H1 (cell line): ENCODE measurements around the gene PPP1R12C. TPM values are rescaled to one million over a fixed set of nuclear protein-coding genes. Genes with fewer than 3 reads are reported as not detected.

Source experiments
- CTCF ChIA-PET: fragments of 300-600 bp; sonication (Branson Sonifier 250); formaldehyde crosslinking; loops from one replicate; lab custom pipeline; 2021; ENCODE audit not compliant: partially characterized antibody; lab: Charles Lee
- POLR2A ChIA-PET: fragments of 300-600 bp; sonication (Branson Sonifier 250); formaldehyde crosslinking; loops from one replicate; lab custom pipeline; 2021; ENCODE audit warnings: inconsistent platforms; ENCODE audit not compliant: partially characterized antibody; lab: Charles Lee
- DNase-seq, 2 experiments: peaks; one replicate each; pipeline versions ENCODE4 v3.0.0 to v3.0.0-alpha.2; 2010 to 2022; ENCODE audit warnings: low spot score in 2 of 2, low read depth in 1 of 2, mixed read lengths in 1 of 2
- FAIRE-seq: peaks from 2 replicates; lab custom pipeline; 2011; peaks lifted over from hg19 to GRCh38; lab: Jason Lieb, UNC
- H2AFZ ChIP-seq: 2 replicates; pipeline ENCODE4 v1.8.1; 2012; ENCODE audit warnings: low read length, inconsistent platforms
- H2AK5ac ChIP-seq: 2 replicates; pipeline ENCODE4 v1.6.1; 2013; ENCODE audit warnings: low read depth, low read length
- H2BK120ac ChIP-seq: replicated peaks from 2 replicates; pipeline ENCODE3; 2013; ENCODE audit warnings: low read depth, low read length, inconsistent platforms
- H2BK12ac ChIP-seq: 2 replicates; pipeline ENCODE4 v1.6.1; 2013; ENCODE audit warnings: low read depth, low read length
- H2BK15ac ChIP-seq: 2 replicates; pipeline ENCODE4 v1.6.1; 2013; ENCODE audit warnings: low read length
- H2BK20ac ChIP-seq: 2 replicates; pipeline ENCODE4 v1.6.1; 2013; ENCODE audit warnings: low read length
- H2BK5ac ChIP-seq: 2 replicates; pipeline ENCODE4 v1.6.1; 2013; ENCODE audit warnings: low read depth, low read length
- H3K14ac ChIP-seq: 2 replicates; pipeline ENCODE4 v1.6.1; 2013; ENCODE audit warnings: inconsistent platforms; ENCODE audit not compliant: insufficient read length
- H3K18ac ChIP-seq: 2 replicates; pipeline ENCODE4 v1.6.1; 2013; ENCODE audit warnings: low read length; ENCODE audit errors: extremely low read depth
- H3K23ac ChIP-seq: 2 replicates; pipeline ENCODE4 v1.6.1; 2013; ENCODE audit warnings: inconsistent platforms; ENCODE audit not compliant: insufficient read length
- H3K23me2 ChIP-seq: 2 replicates; pipeline ENCODE4 v1.6.1; 2013; ENCODE audit warnings: low read depth, low read length
- H3K27ac ChIP-seq: 2 replicates; pipeline ENCODE4 v1.6.1; 2011; ENCODE audit warnings: low read depth, low read length, inconsistent platforms
- H3K27me3 ChIP-seq, 4 experiments: replicated peaks in 1 of 4; 1 replicate in 1 of 4; 2 replicates in 3 of 4; pipeline versions ENCODE4 v1.6.1 to v1.8.1; 2011 to 2013; ENCODE audit warnings: low read length in 3 of 4, mild to moderate bottlenecking in 3 of 4, inconsistent platforms in 2 of 4, mixed read lengths in 2 of 4, moderate library complexity in 1 of 4; ENCODE audit not compliant: control insufficient read depth in 3 of 4, insufficient read depth in 3 of 4; ENCODE audit errors: extremely low read depth in 1 of 4
- H3K36me3 ChIP-seq, 4 experiments: 2 replicates each; pipeline versions ENCODE4 v1.6.1 to v1.8.1; 2011 to 2013; ENCODE audit warnings: mild to moderate bottlenecking in 4 of 4, low read length in 3 of 4, moderate library complexity in 2 of 4, control low read depth in 1 of 4, inconsistent platforms in 1 of 4; ENCODE audit not compliant: insufficient read depth in 4 of 4, control insufficient read depth in 2 of 4
- H3K4ac ChIP-seq: replicated peaks from 2 replicates; pipeline ENCODE3; 2013; ENCODE audit warnings: low read length, low read depth, mixed read lengths, inconsistent platforms; ENCODE audit not compliant: insufficient read length
- H3K4me1 ChIP-seq, 4 experiments: replicated peaks in 1 of 4; 1 replicate in 1 of 4; 2 replicates in 3 of 4; pipeline versions ENCODE4 v1.6.1 to v1.8.1; 2011 to 2013; ENCODE audit warnings: low read length in 3 of 4, inconsistent platforms in 2 of 4, mixed read lengths in 1 of 4; ENCODE audit not compliant: insufficient read depth in 4 of 4, control insufficient read depth in 3 of 4
- H3K4me2 ChIP-seq, 2 experiments: 2 replicates each; pipeline versions ENCODE4 v1.6.1 to v1.8.1; 2011 to 2013; ENCODE audit warnings: low read depth in 2 of 2, low read length in 2 of 2, control low read depth in 1 of 2, inconsistent platforms in 1 of 2, mild to moderate bottlenecking in 1 of 2; ENCODE audit not compliant: insufficient read depth in 1 of 2
- H3K4me3 ChIP-seq, 4 experiments: fragments of 200-600, 300-600 bp in 1 of 4; sonication (generic), shearing (Covaris generic), sonication (Bioruptor Twin) in 1 of 4; 2 replicates each; pipeline versions ENCODE4 v1.5.1 to v1.8.1; 2011 to 2016; ENCODE audit warnings: low read length in 4 of 4, low read depth in 3 of 4, control low read depth in 2 of 4, inconsistent platforms in 2 of 4, mild to moderate bottlenecking in 2 of 4, mixed read lengths in 1 of 4, moderate library complexity in 1 of 4; ENCODE audit not compliant: insufficient read depth in 2 of 4; ENCODE audit errors: extremely low read depth in 1 of 4
- H3K56ac ChIP-seq: replicated peaks from 2 replicates; pipeline ENCODE3; 2013; ENCODE audit warnings: low read depth, mild to moderate bottlenecking, mixed read lengths, low read length, inconsistent platforms; ENCODE audit not compliant: insufficient read length
- H3K79me1 ChIP-seq: 2 replicates; pipeline ENCODE4 v1.6.1; 2013; ENCODE audit warnings: low read depth, low read length, control low read depth
- H3K79me2 ChIP-seq, 2 experiments: 2 replicates each; pipeline versions ENCODE4 v1.6.1 to v1.8.1; 2012 to 2013; ENCODE audit warnings: low read length in 2 of 2, mild to moderate bottlenecking in 2 of 2, inconsistent platforms in 1 of 2; ENCODE audit not compliant: insufficient read depth in 2 of 2, control insufficient read depth in 1 of 2
- H3K9ac ChIP-seq, 4 experiments: replicated peaks in 1 of 4; 1 replicate in 1 of 4; 2 replicates in 3 of 4; pipeline versions ENCODE4 v1.6.1 to v1.8.1; 2011 to 2013; ENCODE audit warnings: low read depth in 3 of 4, low read length in 3 of 4, control low read depth in 2 of 4, mild to moderate bottlenecking in 2 of 4, moderate library complexity in 2 of 4, inconsistent platforms in 1 of 4; ENCODE audit errors: extremely low read depth in 1 of 4
- H3K9me3 ChIP-seq, 2 experiments: 2 replicates each; pipeline versions ENCODE4 v1.6.1 to v1.8.1; 2012 to 2013; ENCODE audit warnings: mild to moderate bottlenecking in 2 of 2, moderate library complexity in 2 of 2, control low read depth in 1 of 2, inconsistent platforms in 1 of 2, low read depth in 1 of 2, low read length in 1 of 2, mixed read lengths in 1 of 2; ENCODE audit not compliant: insufficient read depth in 2 of 2
- H4K20me1 ChIP-seq, 2 experiments: replicated peaks in 1 of 2; 2 replicates each; pipeline versions ENCODE3 to v1.8.1; 2011 to 2013; ENCODE audit warnings: inconsistent platforms in 2 of 2, low read length in 2 of 2, mild to moderate bottlenecking in 1 of 2; ENCODE audit not compliant: insufficient read depth in 2 of 2, control insufficient read depth in 1 of 2
- H4K5ac ChIP-seq: 2 replicates; pipeline ENCODE4 v1.6.1; 2013; ENCODE audit warnings: low read length, low read depth, mixed read lengths, inconsistent platforms; ENCODE audit not compliant: insufficient read length
- H4K8ac ChIP-seq: 2 replicates; pipeline ENCODE4 v1.8.0; 2013; ENCODE audit warnings: mild to moderate bottlenecking, moderate library complexity, low read length, inconsistent platforms; ENCODE audit not compliant: insufficient read depth; ENCODE audit errors: extremely low read depth
- H4K91ac ChIP-seq: replicated peaks from 2 replicates; pipeline ENCODE3; 2013; ENCODE audit warnings: low read length, mixed read lengths, inconsistent platforms; ENCODE audit not compliant: insufficient read length
- CHD1 ChIP-seq: IDR thresholded peaks from 2 replicates; pipeline ENCODE4 v1.6.1; 2012; ENCODE audit warnings: low read depth, low read length, improper control_type of control experiment
- CHD2 ChIP-seq: IDR thresholded peaks from 2 replicates; pipeline ENCODE4 v1.6.1; 2012; ENCODE audit warnings: low read length, improper control_type of control experiment
- FOSL1 ChIP-seq: IDR thresholded peaks from 2 replicates; pipeline ENCODE4 v1.6.1; 2011; ENCODE audit warnings: mild to moderate bottlenecking, low read depth, low read length, moderate library complexity; ENCODE audit not compliant: insufficient read depth
- GABPA ChIP-seq: IDR thresholded peaks from 2 replicates; pipeline ENCODE4 v1.6.1; 2011; ENCODE audit warnings: mild to moderate bottlenecking, low read length, moderate library complexity, borderline replicate concordance; ENCODE audit not compliant: insufficient read depth
- JUND ChIP-seq: IDR thresholded peaks from 2 replicates; pipeline ENCODE4 v1.6.1; 2011; ENCODE audit warnings: mild to moderate bottlenecking, improper control_type of control experiment, low read length
- NRF1 ChIP-seq: IDR thresholded peaks from 2 replicates; pipeline ENCODE4 v1.6.1; 2011; ENCODE audit warnings: mild to moderate bottlenecking, low read depth, low read length, improper control_type of control experiment
- POLR2A ChIP-seq, 2 experiments: IDR thresholded peaks; 1 replicate in 1 of 2; 2 replicates in 1 of 2; pipeline ENCODE4 v1.6.1; 2011; ENCODE audit warnings: low read depth in 2 of 2, low read length in 2 of 2, mild to moderate bottlenecking in 2 of 2; ENCODE audit errors: control extremely low read depth in 1 of 2
- RNF2 ChIP-seq: fragments of 200-900, 300-1000 bp; sonication (generic); IDR thresholded peaks from 2 replicates; pipeline ENCODE4 v1.7.1; 2016; ENCODE audit warnings: borderline replicate concordance, low read depth, mild to moderate bottlenecking, antibody characterized with exemption, low read length; ENCODE audit not compliant: poor library complexity, severe bottlenecking; ENCODE audit errors: missing control alignments
- SIX5 ChIP-seq: IDR thresholded peaks from 2 replicates; pipeline ENCODE4 v1.6.1; 2011; ENCODE audit warnings: mild to moderate bottlenecking, low read depth, low read length
- SP2 ChIP-seq: IDR thresholded peaks from 2 replicates; pipeline ENCODE4 v1.6.1; 2012; ENCODE audit warnings: mild to moderate bottlenecking, low read length, inconsistent platforms
- SP4 ChIP-seq: IDR thresholded peaks from 2 replicates; pipeline ENCODE4 v1.6.1; 2012; ENCODE audit warnings: low read length, inconsistent platforms
- WGBS, 2 experiments: shearing (Covaris generic) in 1 of 2; methylation state at CpG; one replicate each; pipeline versions ENCODE4 v1.1.6 to v1.1.7; 2013 to 2015; ENCODE audit warnings: low lambda C conversion rate in 2 of 2, mixed read lengths in 2 of 2, inconsistent platforms in 1 of 2, low coverage in 1 of 2, missing lambda C conversion rate in 1 of 2; ENCODE audit not compliant: insufficient replicate concordance in 2 of 2, insufficient coverage in 1 of 2, insufficient read length in 1 of 2; ENCODE audit errors: extremely low coverage in 1 of 2, missing lambda C conversion rate in 1 of 2; 5-methylcytosine and 5-hydroxymethylcytosine counted together
- polyA plus RNA-seq, 7 experiments: library from polyadenylated mRNA; depleted of rRNA in 3 of 7; stranded (reverse) in 5 of 7; unstranded in 2 of 7; fragments of >200 nt in 5 of 7; fragments of 200-250 nt in 2 of 7; gene quantifications; 1 replicate in 5 of 7; 2 replicates in 1 of 7; 4 replicates in 1 of 7; pipeline versions ENCODE4 v1.2.1 to v1.2.3, GENCODE V29; 2011 to 2013; ENCODE audit warnings: missing spikeins in 2 of 7, mixed read lengths in 2 of 7
- total RNA-seq: library from RNA; stranded (reverse); fragmentation: NEBNext Ultra II Directional; extraction: Animal tissue kit (Norgen Biotek cat#: 25700); gene quantifications from 2 replicates; pipeline ENCODE4 v1.2.1, GENCODE V29; 2021
- TF ChIP-seq, protein P1 (sequence below): IDR thresholded peaks from 2 replicates; pipeline ENCODE4 v1.6.1; 2012; ENCODE audit warnings: inconsistent platforms

Gene PPP1R12C
- total and polyA plus RNA-seq, 2 of the 8 experiments (the other 6 are each of a cell fraction or from before 2014, with no cell fraction given): 31.7 to 71.5 TPM

DNA sequence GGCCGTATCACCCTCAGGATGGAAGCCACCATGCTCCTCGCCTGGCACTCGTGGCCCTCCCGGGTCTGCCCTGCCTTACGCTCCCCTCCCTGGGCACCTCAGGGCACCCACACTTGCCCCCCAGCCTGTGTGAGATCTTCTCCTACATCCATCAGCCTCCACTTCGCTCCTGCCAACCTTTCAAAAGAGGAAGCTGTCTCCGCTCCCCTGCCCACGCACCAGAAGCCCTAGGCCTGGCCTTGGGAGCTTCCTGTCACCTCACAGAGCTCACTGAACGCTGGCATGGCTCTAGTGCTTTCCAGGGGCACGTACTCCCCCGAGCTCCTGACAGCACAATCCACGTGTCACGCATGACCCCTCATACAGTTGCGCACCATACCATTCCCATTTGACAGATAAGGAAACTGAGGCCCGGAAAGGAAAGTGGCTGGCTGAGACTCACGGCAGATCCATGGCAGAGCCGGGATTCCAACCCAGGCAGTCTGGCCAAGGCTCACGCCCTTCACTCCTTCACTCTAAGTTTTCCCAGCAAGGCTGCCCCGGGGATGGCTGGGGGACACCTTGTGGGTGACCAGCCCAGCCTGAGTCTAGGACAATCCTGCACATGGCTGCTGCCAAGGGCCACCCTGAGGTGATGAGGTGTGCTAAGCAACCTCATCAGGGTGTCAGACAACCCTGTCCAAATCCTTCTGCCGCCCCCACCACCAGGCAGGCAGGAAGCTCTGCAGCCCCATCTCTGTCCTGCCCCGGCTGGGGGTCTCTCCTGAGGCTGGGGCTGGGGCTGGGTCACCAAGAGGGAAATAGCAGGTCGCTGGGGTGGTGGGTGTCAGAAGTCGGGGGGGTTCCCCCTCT is 19.3 kb downstream of the PPP1R12C start:
- CTCF ChIA-PET: interaction anchor here (0.7 to 2.8 kb wide), 7 partner anchors 9 to 217 kb away, joined by 3 to 26 read pairs (median 3); no protein-coding TSS in a partner anchor
- Histone ChIP-seq H2AFZ (no peak overlapping the region), H3K23me2 (no peaks in the 10 kb centered on the region; the same call in 1 of the 2 replicates), H3K9me3 (no peaks in the 10 kb centered on the region), H3K79me1 (peaks cover 3% of the 10 kb centered on the region; the same call in 1 of the 2 replicates), H2BK12ac (no peak overlapping the region), H3K27ac (no peak overlapping the region), H3K9ac (no peak overlapping the region; a peak in 1 of 7 replicates), H3K4ac (no peak overlapping the region), H4K8ac (no peak overlapping the region), H2AK5ac (no peak overlapping the region), H2BK15ac (no peak overlapping the region), H2BK20ac (no peak overlapping the region), H2BK5ac (no peak overlapping the region), H3K18ac (no peak overlapping the region), H3K56ac (no peak overlapping the region), H3K14ac (no peak overlapping the region), H2BK120ac (no peak overlapping the region), H3K79me2 (no peaks in the 10 kb centered on the region), H3K4me3 (no peak overlapping the region), H3K36me3 (peaks cover 0 to 2% (median 0%) of the 10 kb centered on the region in 4 experiments; a peak in 1 of 8 replicates), H4K91ac (no peak overlapping the region), H3K27me3 (0 out of 7 replicates have a peak, but pooled peaks cover 0 to 3% (median 0%) of the 10 kb centered on the region in 4 experiments), H3K4me2 (no peak overlapping the region), H3K23ac (no peak overlapping the region), H4K20me1 (peaks cover 17 to 19% of the 10 kb centered on the region in 2 experiments), H3K4me1 (peaks cover 3 to 21% (median 14%) of the 10 kb centered on the region in 4 experiments), H4K5ac (no peak overlapping the region)
- WGBS, 2 experiments: 92% methylated on average over 16 of the region's 23 CpGs; no CpG with 5 or more reads in 1 of the 2 experiments
- DNase-seq (no peak), FAIRE-seq (no peak)
- POLR2A ChIA-PET: interaction anchor here (0.7 to 1.6 kb wide), 5 partner anchors 13 to 309 kb away, joined by 3 to 5 read pairs (median 3); partner anchors contain the start of gene PPP1R12C
- no peak for TF ChIP-seq SP2
- TF ChIP-seq GABPA: no peak
- TF ChIP-seq FOSL1: no peak
- TF ChIP-seq, protein P1, sequence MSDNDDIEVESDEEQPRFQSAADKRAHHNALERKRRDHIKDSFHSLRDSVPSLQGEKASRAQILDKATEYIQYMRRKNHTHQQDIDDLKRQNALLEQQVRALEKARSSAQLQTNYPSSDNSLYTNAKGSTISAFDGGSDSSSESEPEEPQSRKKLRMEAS: no peak
- TF ChIP-seq CHD1: no peak
- no peak for TF ChIP-seq NRF1
- no peak for TF ChIP-seq POLR2A (IDR thresholded peaks at IDR 0.05; ENCODE audit: control extremely low read depth in 1 of 2, low read depth in 2 of 2, low read length in 2 of 2)
- no peak for TF ChIP-seq SIX5
- no peak for TF ChIP-seq SP4
- TF ChIP-seq JUND: no peak
- no peak for TF ChIP-seq RNF2
- TF ChIP-seq CHD2: no peak
